HepG2 (cell line): Measurements from ENCODE around the gene ME2. TPM values are rescaled to one million over a fixed set of nuclear protein-coding genes. Genes with fewer than 3 reads are reported as not detected.

Experiments
- CAMTA2 ChIP-seq: sonication (generic); formaldehyde crosslinking; IDR thresholded peaks from 2 replicates; pipeline ENCODE4 v1.4.0; 2020; ENCODE audit warnings: mild to moderate bottlenecking, missing genetic modification reagents, borderline replicate concordance
- CBX5 ChIP-seq: sonication (generic); formaldehyde crosslinking; IDR thresholded peaks from 2 replicates; pipeline ENCODE4 v1.4.0; 2020; ENCODE audit warnings: missing genetic modification reagents, borderline replicate concordance
- FOXP4 ChIP-seq: sonication (generic); formaldehyde crosslinking; IDR thresholded peaks from 2 replicates; pipeline ENCODE4 v1.4.0; 2020; ENCODE audit warnings: missing genetic modification reagents
- GPN1 ChIP-seq: sonication (generic); formaldehyde crosslinking; IDR thresholded peaks from 2 replicates; pipeline ENCODE4 v1.5.1; 2020; ENCODE audit warnings: missing genetic modification reagents, borderline replicate concordance
- IRF2 ChIP-seq: IDR thresholded peaks from 2 replicates; pipeline ENCODE4 v1.6.1; 2018; ENCODE audit warnings: missing genetic modification reagents, missing compliant biosample characterization
- KAT2B ChIP-seq: fragments of 150-350 bp; IDR thresholded peaks from 2 replicates; pipeline ENCODE4 v1.6.1; 2014; ENCODE audit warnings: low read depth, low read length, borderline replicate concordance
- KDM6A ChIP-seq: IDR thresholded peaks from 2 replicates; pipeline ENCODE4 v1.6.1; 2016; ENCODE audit warnings: low read depth
- MED8 ChIP-seq: sonication (generic); formaldehyde crosslinking; IDR thresholded peaks from 2 replicates; pipeline ENCODE4 v1.8.1; 2023; ENCODE audit warnings: mild to moderate bottlenecking, missing genetic modification reagents; ENCODE audit not compliant: insufficient replicate concordance
- MXD1 ChIP-seq: sonication (generic); formaldehyde crosslinking; IDR thresholded peaks from 2 replicates; pipeline ENCODE4 v1.4.0; 2020; ENCODE audit warnings: mild to moderate bottlenecking, missing genetic modification reagents
- NCOA1 ChIP-seq: sonication (generic); formaldehyde crosslinking; IDR thresholded peaks from 2 replicates; pipeline ENCODE4 v1.9.0; 2021; ENCODE audit warnings: missing genetic modification reagents
- NCOR1 ChIP-seq: fragments of 200-600 bp; sonication (generic); IDR thresholded peaks from 2 replicates; pipeline ENCODE4 v1.7.0; 2017; ENCODE audit warnings: antibody characterized with exemption, low read length, borderline replicate concordance
- NFE2 ChIP-seq: sonication (generic); formaldehyde crosslinking; IDR thresholded peaks from 2 replicates; pipeline ENCODE4 v1.4.0; 2020; ENCODE audit warnings: missing genetic modification reagents
- PAX8 ChIP-seq: sonication (generic); formaldehyde crosslinking; IDR thresholded peaks from 2 replicates; pipeline ENCODE4 v1.8.0; 2022; ENCODE audit warnings: mild to moderate bottlenecking, missing genetic modification reagents, borderline replicate concordance
- RNF2 ChIP-seq: fragments of 450-650 bp; conservative IDR thresholded peaks from 2 replicates; pipeline ENCODE4 v1.6.1; 2016; ENCODE audit warnings: low read depth
- SP140L ChIP-seq: sonication (generic); formaldehyde crosslinking; IDR thresholded peaks from 2 replicates; pipeline ENCODE4 v1.4.0; 2020; ENCODE audit warnings: missing genetic modification reagents, borderline replicate concordance
- THAP11 ChIP-seq: IDR thresholded peaks from 2 replicates; pipeline ENCODE4 v1.6.1; 2016; ENCODE audit warnings: missing biosample characterization, missing genetic modification reagents
- UBTF ChIP-seq: sonication (generic); formaldehyde crosslinking; IDR thresholded peaks from 2 replicates; pipeline ENCODE4 v1.4.0; 2020; ENCODE audit warnings: mild to moderate bottlenecking, missing genetic modification reagents
- ZGPAT ChIP-seq: IDR thresholded peaks from 2 replicates; pipeline ENCODE4 v1.6.1; 2016; ENCODE audit warnings: mild to moderate bottlenecking
- ZNF124 ChIP-seq: sonication (generic); formaldehyde crosslinking; IDR thresholded peaks from 2 replicates; pipeline ENCODE4 v1.4.0; 2020; ENCODE audit warnings: missing genetic modification reagents
- ZNF354B ChIP-seq: sonication (generic); formaldehyde crosslinking; IDR thresholded peaks from 2 replicates; pipeline ENCODE4 v1.8.0; 2022; ENCODE audit warnings: mild to moderate bottlenecking, missing genetic modification reagents
- ZNF724P ChIP-seq: sonication (generic); formaldehyde crosslinking; IDR thresholded peaks from 2 replicates; pipeline ENCODE4 v1.8.0; 2022; ENCODE audit warnings: missing genetic modification reagents, borderline replicate concordance
- ZNF775 ChIP-seq: sonication (generic); formaldehyde crosslinking; IDR thresholded peaks from 2 replicates; pipeline ENCODE4 v1.4.0; 2020; ENCODE audit warnings: missing genetic modification reagents, mild to moderate bottlenecking, moderate library complexity, borderline replicate concordance
- ZSCAN30 ChIP-seq: sonication (generic); formaldehyde crosslinking; IDR thresholded peaks from 2 replicates; pipeline ENCODE4 v1.5.0; 2020; ENCODE audit warnings: mild to moderate bottlenecking, missing genetic modification reagents
- ZSCAN31 ChIP-seq: sonication (generic); formaldehyde crosslinking; IDR thresholded peaks from 2 replicates; pipeline ENCODE4 v1.5.0; 2020; ENCODE audit warnings: low read depth, mild to moderate bottlenecking, missing genetic modification reagents
- polyA plus RNA-seq, 8 experiments: library from polyadenylated mRNA; depleted of rRNA in 3 of 8; stranded (reverse) in 7 of 8; unstranded in 1 of 8; fragments of >200 nt; fragmentation: Illumina TruSeq in 4 of 8; extraction: Trizol in 4 of 8; gene quantifications; 2 replicates each; pipeline versions ENCODE4 v1.2.1 to v1.2.3, GENCODE V29; 2011 to 2016; ENCODE audit warnings: low read depth in 4 of 8, missing spikeins in 1 of 8, mixed read lengths in 1 of 8; ENCODE audit not compliant: insufficient read depth in 1 of 8
- total RNA-seq, 5 experiments: library from RNA; depleted of rRNA; stranded (reverse); fragments of >200 nt; fragmentation: Illumina TruSeq; extraction: Trizol; gene quantifications; 2 replicates each; pipeline ENCODE4 v1.2.3, GENCODE V29; 2016; ENCODE audit warnings: low read depth in 1 of 5

Gene ME2
- total and polyA plus RNA-seq, 2 of the 13 experiments (the other 11 are each of a cell fraction or from before 2014, with no cell fraction given), result 17.3 to 20.6 TPM

- TF ChIP-seq THAP11 (CRISPR knock-in tag) (peak; percentile 83), ZNF724P (CRISPR knock-in tag) (0 out of 2 replicates have a peak, but pooled peaks have one; percentile 19), NFE2 (CRISPR knock-in tag) (no peak), IRF2 (CRISPR knock-in tag) (no peak; the same call in 1 of the 2 replicates), UBTF (peak; percentile 99), ZNF775 (no peak), CBX5 (CRISPR knock-in tag) (no peak), ZSCAN31 (CRISPR knock-in tag) (peak; percentile 88), RNF2 (0 out of 2 replicates have a peak, but pooled peaks have one; percentile 65), NCOA1 (CRISPR knock-in tag) (no peak), MXD1 (peak; percentile 36; the same call in 1 of the 2 replicates), PAX8 (no peak; the same call in 1 of the 2 replicates), MED8 (CRISPR knock-in tag) (no peak), ZGPAT (CRISPR knock-in tag) (peak; percentile 36; the same call in 1 of the 2 replicates), CAMTA2 (no peak), NCOR1 (no peak), GPN1 (CRISPR knock-in tag) (no peak), ZNF354B (CRISPR knock-in tag) (no peak), ZSCAN30 (no peak), KAT2B (no peak), FOXP4 (no peak), ZNF124 (peak; percentile 50; the same call in 1 of the 2 replicates), SP140L (CRISPR knock-in tag) (no peak), KDM6A (CRISPR knock-in tag) (no peak)
Measured at GRCh38 chr18:50967714-50968661, 89.1 kb downstream of the ME2 start, which contains the start of gene ELAC1 (continued).
